ENCODE measurements around the gene SLC35G1. TPM values are rescaled to one million over a fixed set of nuclear protein-coding genes. Genes with fewer than 3 reads are reported as not detected.

SLC35G1 gene
- total and polyA plus RNA-seq, 2 of the 13 experiments (the other 11 are each of a cell fraction or from before 2014, with no cell fraction given): 2.5 to 4.5 TPM

GRCh38 chr10:93893646-93894515 is at the start of gene SLC35G1 (continued):
- no peak for TF ChIP-seq ZBTB39 (CRISPR knock-in tag; IDR thresholded peaks at IDR 0.05)
- no peak for TF ChIP-seq ZNF720 (CRISPR knock-in tag; IDR thresholded peaks at IDR 0.05)
- TF ChIP-seq BATF2 (CRISPR knock-in tag; IDR thresholded peaks at IDR 0.05): no peak
- TF ChIP-seq ZNF335 (CRISPR knock-in tag; IDR thresholded peaks at IDR 0.05): no peak
- peak; percentile 50; the same call in 1 of the 2 replicates for TF ChIP-seq ZSCAN21 (CRISPR knock-in tag; IDR thresholded peaks at IDR 0.05; ENCODE audit: borderline replicate concordance)
- TF ChIP-seq HDAC1 (CRISPR knock-in tag; IDR thresholded peaks at IDR 0.05): no peak
- TF ChIP-seq ZFP1 (CRISPR knock-in tag; IDR thresholded peaks at IDR 0.05): no peak
- no peak for TF ChIP-seq ZNF672 (CRISPR knock-in tag; IDR thresholded peaks at IDR 0.05)
- no peak for TF ChIP-seq ZBTB44 (CRISPR knock-in tag; IDR thresholded peaks at IDR 0.05)
- TF ChIP-seq MAFG (CRISPR knock-in tag; IDR thresholded peaks at IDR 0.05): no peak
- no peak for TF ChIP-seq CREBL2 (CRISPR knock-in tag; IDR thresholded peaks at IDR 0.05; ENCODE audit: borderline replicate concordance)
- TF ChIP-seq ZNF549 (CRISPR knock-in tag; IDR thresholded peaks at IDR 0.05): no peak
- no peak for TF ChIP-seq ZNF205 (CRISPR knock-in tag; IDR thresholded peaks at IDR 0.05)
- no peak for TF ChIP-seq ZNF75D (CRISPR knock-in tag; IDR thresholded peaks at IDR 0.05; ENCODE audit: borderline replicate concordance)
- TF ChIP-seq SP2 (CRISPR knock-in tag; IDR thresholded peaks at IDR 0.05): no peak
- no peak for TF ChIP-seq CBX2 (IDR thresholded peaks at IDR 0.05; ENCODE audit: low read depth, low read length)
- TF ChIP-seq CBX2 (CRISPR knock-in tag; IDR thresholded peaks at IDR 0.05; ENCODE audit: low read depth): no peak
- TF ChIP-seq ZNF296 (CRISPR knock-in tag; conservative IDR thresholded peaks at IDR 0.05): no peak
- TF ChIP-seq ZNF367 (CRISPR knock-in tag; IDR thresholded peaks at IDR 0.05; ENCODE audit: borderline replicate concordance): no peak; the same call in 1 of the 2 replicates
- TF ChIP-seq REL (CRISPR knock-in tag; conservative IDR thresholded peaks at IDR 0.05): no peak
- TF ChIP-seq ZFP62 (CRISPR knock-in tag; IDR thresholded peaks at IDR 0.05): no peak
- no peak for TF ChIP-seq ZNF598 (CRISPR knock-in tag; IDR thresholded peaks at IDR 0.05; ENCODE audit: borderline replicate concordance)
- no peak for TF ChIP-seq TRIM22 (IDR thresholded peaks at IDR 0.05)
- TF ChIP-seq ZNF589 (CRISPR knock-in tag; conservative IDR thresholded peaks at IDR 0.05): no peak
- no peak for TF ChIP-seq ZBTB7A (CRISPR knock-in tag; IDR thresholded peaks at IDR 0.05)

All from HepG2 (cell line).